Ishikawa (cell line): ENCODE results near the gene POU3F1.

Experiments used
- CEBPB ChIP-seq: IDR thresholded peaks from 2 replicates; pipeline ENCODE4 v1.6.1; 2012
- CREB1 ChIP-seq: IDR thresholded peaks from 2 replicates; pipeline ENCODE4 v1.6.1; 2012; ENCODE audit warnings: low read depth
- EGR1 ChIP-seq: IDR thresholded peaks from 2 replicates; pipeline ENCODE4 v1.6.1; 2012
- EP300 ChIP-seq: IDR thresholded peaks from 2 replicates; pipeline ENCODE4 v1.6.1; 2012; ENCODE audit warnings: borderline replicate concordance
- FOXM1 ChIP-seq: IDR thresholded peaks from 2 replicates; pipeline ENCODE4 v1.6.1; 2012; ENCODE audit warnings: low read depth, borderline replicate concordance
- MAX ChIP-seq: IDR thresholded peaks from 2 replicates; pipeline ENCODE4 v1.6.1; 2012
- NFIC ChIP-seq: IDR thresholded peaks from 2 replicates; pipeline ENCODE4 v1.6.1; 2012
- RAD21 ChIP-seq: IDR thresholded peaks from 2 replicates; pipeline ENCODE4 v1.6.1; 2012; ENCODE audit warnings: low read depth
- REST ChIP-seq: IDR thresholded peaks from 2 replicates; pipeline ENCODE4 v1.6.1; 2012; ENCODE audit warnings: low read depth, mild to moderate bottlenecking
- TAF1 ChIP-seq: IDR thresholded peaks from 2 replicates; pipeline ENCODE4 v1.6.1; 2012; ENCODE audit warnings: low read depth, mild to moderate bottlenecking
- TCF12 ChIP-seq: IDR thresholded peaks from 2 replicates; pipeline ENCODE4 v1.6.1; 2012; ENCODE audit warnings: low read depth
- TEAD4 ChIP-seq: IDR thresholded peaks from 2 replicates; pipeline ENCODE4 v1.6.1; 2012
- USF1 ChIP-seq: IDR thresholded peaks from 2 replicates; pipeline ENCODE4 v1.6.1; 2012
- YY1 ChIP-seq: IDR thresholded peaks from 2 replicates; pipeline ENCODE4 v1.6.1; 2012; ENCODE audit warnings: low read depth
- ZBTB7A ChIP-seq: IDR thresholded peaks from 2 replicates; pipeline ENCODE4 v1.6.1; 2012; ENCODE audit warnings: low read depth

POU3F1 gene

GRCh38 chr1:38079019-38079418, 32.4 kb upstream of the POU3F1 start:
- TF ChIP-seq TAF1 (no peak), MAX (no peak), TEAD4 (no peak), YY1 (no peak), NFIC (no peak), REST (no peak)

- TF ChIP-seq MAX = no peak
- no peak for TF ChIP-seq TCF12
- no peak for TF ChIP-seq NFIC
Observed at GRCh38 chr1:38077523-38078147, 31.0 kb upstream of the POU3F1 start.

GRCh38 chr1:38076455-38076854, 29.9 kb upstream of the POU3F1 start:
- TF ChIP-seq FOXM1 (no peak), NFIC (no peak), YY1 (no peak), MAX (no peak), ZBTB7A (no peak), EGR1 (no peak), EP300 (no peak), REST (no peak), CREB1 (no peak)

GRCh38 chr1:38076038-38076437, 29.4 kb upstream of the POU3F1 start:
- TF ChIP-seq CEBPB (no peak), RAD21 (no peak), USF1 (no peak), TEAD4 (no peak), EP300 (no peak), TCF12 (no peak), REST (peak; percentile 99), ZBTB7A (no peak), NFIC (no peak), YY1 (peak; percentile 55; the same call in 1 of the 2 replicates), MAX (no peak), TAF1 (no peak)

GRCh38 chr1:38075191-38075590, 28.6 kb upstream of the POU3F1 start:
- TF ChIP-seq EGR1 (no peak), NFIC (no peak), YY1 (no peak), ZBTB7A (no peak), CREB1 (no peak), TCF12 (no peak), TEAD4 (no peak), USF1 (no peak), CEBPB (no peak), MAX (no peak), RAD21 (no peak), EP300 (no peak), TAF1 (no peak), FOXM1 (no peak), REST (no peak)
